SU-DHL-6 (cell line): Measurements from ENCODE around the gene ACKR3.

Source experiments
- H2AFZ ChIP-seq: fragments of 200-600 bp; sonication (generic); 2 replicates; pipeline ENCODE4 v1.6.1; 2014; ENCODE audit warnings: low read depth, mild to moderate bottlenecking, moderate library complexity, mixed read lengths, antibody characterized with exemption, low read length; ENCODE audit not compliant: severe bottlenecking
- H3F3A ChIP-seq: fragments of 200-600 bp; shearing (Covaris generic); 2 replicates; pipeline ENCODE4 v1.6.0; 2016; ENCODE audit warnings: antibody characterized with exemption, mild to moderate bottlenecking; ENCODE audit not compliant: insufficient read depth
- H3K27ac ChIP-seq: fragments of 200-600 bp; sonication (generic); 2 replicates; pipeline ENCODE4 v1.5.1; 2016; ENCODE audit warnings: low read depth, mild to moderate bottlenecking, low read length, moderate library complexity, mixed read lengths
- H3K27me3 ChIP-seq: fragments of 200-600 bp; sonication (generic), shearing (Covaris generic); 2 replicates; pipeline ENCODE4 v1.6.0; 2014; ENCODE audit warnings: mild to moderate bottlenecking, low read length
- H3K36me3 ChIP-seq: fragments of 200-600 bp; sonication (generic); 2 replicates; pipeline ENCODE4 v1.6.1; 2014; ENCODE audit warnings: mild to moderate bottlenecking, low read length, mixed read lengths
- H3K4me2 ChIP-seq: fragments of 300-600, 200-600 bp; shearing (Covaris generic), sonication (generic); 2 replicates; pipeline ENCODE4 v1.6.0; 2014; ENCODE audit warnings: low read length, low read depth, mild to moderate bottlenecking; ENCODE audit not compliant: poor library complexity, severe bottlenecking
- H3K4me3 ChIP-seq: fragments of 200-600 bp; sonication (generic); 2 replicates; pipeline ENCODE4 v1.5.1; 2014; ENCODE audit warnings: antibody characterized with exemption, low read length, mild to moderate bottlenecking, mixed read lengths; ENCODE audit not compliant: insufficient read depth, poor library complexity, severe bottlenecking
- H3K79me2 ChIP-seq: fragments of 200-600 bp; sonication (generic); 2 replicates; pipeline ENCODE4 v1.6.1; 2014; ENCODE audit warnings: mild to moderate bottlenecking, low read length, moderate library complexity; ENCODE audit not compliant: insufficient read depth
- H3K9ac ChIP-seq: fragments of 200-600 bp; sonication (generic); 2 replicates; pipeline ENCODE4 v1.7.0; 2014; ENCODE audit warnings: mild to moderate bottlenecking, low read length
- H3K9me2 ChIP-seq: fragments of 200-600 bp; sonication (generic); replicated peaks from 2 replicates; pipeline ENCODE4 v1.6.1; 2014; ENCODE audit warnings: low read length; ENCODE audit not compliant: insufficient read depth
- H3K9me3 ChIP-seq: fragments of 200-600 bp; sonication (generic); 2 replicates; pipeline ENCODE4 v1.6.1; 2014; ENCODE audit warnings: low read length, mixed read lengths; ENCODE audit not compliant: insufficient read depth
- H4K20me1 ChIP-seq: fragments of 200-600 bp; sonication (generic); 2 replicates; pipeline ENCODE4 v1.6.1; 2014; ENCODE audit warnings: low read depth, mild to moderate bottlenecking, antibody characterized with exemption, low read length, moderate library complexity, mixed read lengths
- EZH2phosphoT487 ChIP-seq: fragments of 200-600 bp; sonication (generic), shearing (Covaris generic); conservative IDR thresholded peaks from 2 replicates; pipeline ENCODE4 v1.6.1; 2018; ENCODE audit warnings: mild to moderate bottlenecking, antibody characterized with exemption, low read length, moderate library complexity, mixed read lengths
- TF ChIP-seq, protein P1 (sequence below): fragments of 200-600 bp; sonication (generic); IDR thresholded peaks from one replicate; pipeline ENCODE4 v1.5.1; 2017; ENCODE audit warnings: antibody characterized with exemption, mild to moderate bottlenecking, low read length, moderate library complexity; ENCODE audit not compliant: insufficient read depth, poor library complexity, severe bottlenecking

The ACKR3 gene

DNA sequence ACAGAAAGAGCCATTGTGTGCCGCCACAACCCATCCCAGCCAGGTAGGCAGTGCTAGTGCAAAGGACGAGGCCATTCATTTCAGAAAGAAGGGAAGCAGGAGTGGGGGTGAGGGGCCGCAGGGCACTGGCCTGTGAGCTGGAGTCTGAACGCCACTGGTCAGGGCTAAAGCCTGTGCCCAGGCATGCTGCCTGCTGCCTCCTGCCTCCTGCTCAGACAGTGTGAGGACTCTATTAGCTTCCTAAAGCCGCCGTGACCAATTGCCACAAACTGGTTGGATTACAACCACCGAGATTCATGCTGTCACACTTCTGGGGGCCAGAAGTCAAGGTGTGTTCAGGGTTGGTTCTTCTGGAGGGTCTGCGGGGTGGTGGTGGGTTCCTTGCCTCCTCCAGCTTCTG is 21.2 kb downstream of the ACKR3 start:
- Histone ChIP-seq H2AFZ (no peak overlapping the region), H3K9me3 (peaks cover 8% of the 10 kb centered on the region; the same call in 1 of the 2 replicates), H3F3A (no peaks in the 10 kb centered on the region), H3K9me2 (no peaks in the 10 kb centered on the region), H3K79me2 (no peaks in the 10 kb centered on the region), H3K36me3 (no peaks in the 10 kb centered on the region), H3K9ac (no peak overlapping the region), H3K27ac (no peak overlapping the region), H3K27me3 (no peaks in the 10 kb centered on the region), H3K4me3 (no peak overlapping the region), H3K4me2 (no peak overlapping the region), H4K20me1 (no peaks in the 10 kb centered on the region)
- TF ChIP-seq EZH2phosphoT487 = no peak
- TF ChIP-seq, protein P1, sequence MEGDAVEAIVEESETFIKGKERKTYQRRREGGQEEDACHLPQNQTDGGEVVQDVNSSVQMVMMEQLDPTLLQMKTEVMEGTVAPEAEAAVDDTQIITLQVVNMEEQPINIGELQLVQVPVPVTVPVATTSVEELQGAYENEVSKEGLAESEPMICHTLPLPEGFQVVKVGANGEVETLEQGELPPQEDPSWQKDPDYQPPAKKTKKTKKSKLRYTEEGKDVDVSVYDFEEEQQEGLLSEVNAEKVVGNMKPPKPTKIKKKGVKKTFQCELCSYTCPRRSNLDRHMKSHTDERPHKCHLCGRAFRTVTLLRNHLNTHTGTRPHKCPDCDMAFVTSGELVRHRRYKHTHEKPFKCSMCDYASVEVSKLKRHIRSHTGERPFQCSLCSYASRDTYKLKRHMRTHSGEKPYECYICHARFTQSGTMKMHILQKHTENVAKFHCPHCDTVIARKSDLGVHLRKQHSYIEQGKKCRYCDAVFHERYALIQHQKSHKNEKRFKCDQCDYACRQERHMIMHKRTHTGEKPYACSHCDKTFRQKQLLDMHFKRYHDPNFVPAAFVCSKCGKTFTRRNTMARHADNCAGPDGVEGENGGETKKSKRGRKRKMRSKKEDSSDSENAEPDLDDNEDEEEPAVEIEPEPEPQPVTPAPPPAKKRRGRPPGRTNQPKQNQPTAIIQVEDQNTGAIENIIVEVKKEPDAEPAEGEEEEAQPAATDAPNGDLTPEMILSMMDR = no peak

DNA sequence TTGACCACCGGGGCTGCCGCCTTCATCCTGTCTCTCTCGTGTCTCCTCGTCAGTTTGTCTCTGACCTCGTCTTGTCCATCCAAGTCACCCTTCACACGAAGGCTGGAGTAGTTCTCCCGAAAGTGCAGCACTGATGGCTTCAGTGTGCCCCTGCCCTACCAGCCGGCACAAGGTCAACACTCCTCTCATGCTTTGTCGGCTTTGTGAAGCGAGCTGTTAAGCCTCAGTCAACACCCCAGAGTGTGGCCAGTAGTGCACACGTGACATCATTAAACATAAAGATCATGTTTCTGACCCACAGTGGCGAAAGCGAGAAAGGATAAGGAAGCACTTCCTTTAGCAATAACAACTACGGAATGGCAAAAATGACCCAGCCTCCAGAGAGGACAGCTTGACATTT is 23.2 kb downstream of the ACKR3 start:
- H3K27me3 ChIP-seq = no peaks in the 10 kb centered on the region

DNA sequence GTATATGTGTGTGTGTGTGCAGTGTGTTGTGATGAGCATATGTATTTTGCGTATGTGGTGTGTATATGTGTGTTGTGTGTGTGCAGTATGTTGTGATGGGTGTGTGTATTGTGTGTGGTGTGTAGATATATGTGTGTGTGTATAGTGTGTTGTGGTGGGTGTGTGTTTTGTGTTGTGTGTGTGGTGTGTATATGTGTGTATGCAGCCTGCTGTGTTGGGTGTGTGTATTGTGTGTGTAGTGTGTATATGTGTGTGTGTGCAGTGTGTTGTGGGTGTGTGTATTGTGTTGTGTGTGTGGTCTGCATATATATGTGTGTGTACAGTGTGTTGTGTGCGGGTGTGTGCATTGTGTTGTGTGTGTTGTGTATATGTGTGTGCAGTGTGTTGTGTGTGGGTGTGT is 23.9 kb downstream of the ACKR3 start:
- H3K9me3 ChIP-seq = peaks cover 8% of the 10 kb centered on the region; the same call in 1 of the 2 replicates
- no peak overlapping the region for H3K9ac ChIP-seq
- H2AFZ ChIP-seq = no peak overlapping the region
- no peaks in the 10 kb centered on the region for H3K9me2 ChIP-seq
- no peaks in the 10 kb centered on the region for H3K36me3 ChIP-seq
- no peaks in the 10 kb centered on the region for H3K27me3 ChIP-seq
- H3K79me2 ChIP-seq = no peaks in the 10 kb centered on the region
- no peak overlapping the region for H3K4me3 ChIP-seq
- H3K27ac ChIP-seq = no peak overlapping the region
- H3K4me2 ChIP-seq = no peak overlapping the region
- no peak for TF ChIP-seq EZH2phosphoT487
- TF ChIP-seq, protein P1 = no peak
- H3F3A ChIP-seq = no peaks in the 10 kb centered on the region
- no peaks in the 10 kb centered on the region for H4K20me1 ChIP-seq

More for the DNA sequence above, 23.2 kb downstream of the ACKR3 start:
- Histone ChIP-seq H3K27ac (no peak overlapping the region), H3K9ac (no peak overlapping the region), H3K9me3 (peaks cover 8% of the 10 kb centered on the region; the same call in 1 of the 2 replicates), H3K4me3 (no peak overlapping the region), H3K9me2 (no peaks in the 10 kb centered on the region), H3K36me3 (no peaks in the 10 kb centered on the region), H4K20me1 (no peaks in the 10 kb centered on the region), H3K4me2 (no peak overlapping the region), H3F3A (no peaks in the 10 kb centered on the region), H2AFZ (no peak overlapping the region), H3K79me2 (no peaks in the 10 kb centered on the region)
- TF ChIP-seq, protein P1 = no peak
- no peak for TF ChIP-seq EZH2phosphoT487
